ENCODE data around the gene ADCY4. TPM values are rescaled to one million over a fixed set of nuclear protein-coding genes. Genes with fewer than 3 reads are reported as not detected.

The ADCY4 gene
- total and polyA plus RNA-seq, 2 of the 13 experiments (the other 11 are each of a cell fraction or from before 2014, with no cell fraction given): 0.03 TPM; not detected in 1

DNA sequence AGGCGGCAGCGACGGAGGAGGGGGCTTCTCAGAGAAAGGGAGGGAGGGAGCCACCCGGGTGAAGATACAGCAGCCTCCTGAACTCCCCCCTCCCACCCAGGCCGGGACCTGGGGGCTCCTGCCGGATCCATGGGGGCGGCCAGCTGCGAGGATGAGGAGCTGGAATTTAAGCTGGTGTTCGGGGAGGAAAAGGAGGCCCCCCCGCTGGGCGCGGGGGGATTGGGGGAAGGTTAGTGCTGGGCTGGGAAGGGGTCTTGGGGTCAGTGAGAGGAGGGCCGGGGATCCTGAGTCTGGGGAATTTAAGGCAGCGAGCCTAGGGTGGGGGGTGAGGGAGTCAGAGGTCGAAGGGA is 33.3 kb upstream of the ADCY4 start (continued):
- TF ChIP-seq SRSF1 (optimal IDR thresholded peaks at IDR 0.05; ENCODE audit: low read depth, low read length) (peak; percentile 81), TCF12 (IDR thresholded peaks at IDR 0.05) (no peak), TCF12 (CRISPR knock-in tag; IDR thresholded peaks at IDR 0.05) (0 out of 2 replicates have a peak, but pooled peaks have one; percentile 20), CBX2 (IDR thresholded peaks at IDR 0.05; ENCODE audit: low read depth, low read length) (no peak), CBX2 (CRISPR knock-in tag; IDR thresholded peaks at IDR 0.05; ENCODE audit: low read depth) (no peak)
- TF ChIP-seq, protein P1, sequence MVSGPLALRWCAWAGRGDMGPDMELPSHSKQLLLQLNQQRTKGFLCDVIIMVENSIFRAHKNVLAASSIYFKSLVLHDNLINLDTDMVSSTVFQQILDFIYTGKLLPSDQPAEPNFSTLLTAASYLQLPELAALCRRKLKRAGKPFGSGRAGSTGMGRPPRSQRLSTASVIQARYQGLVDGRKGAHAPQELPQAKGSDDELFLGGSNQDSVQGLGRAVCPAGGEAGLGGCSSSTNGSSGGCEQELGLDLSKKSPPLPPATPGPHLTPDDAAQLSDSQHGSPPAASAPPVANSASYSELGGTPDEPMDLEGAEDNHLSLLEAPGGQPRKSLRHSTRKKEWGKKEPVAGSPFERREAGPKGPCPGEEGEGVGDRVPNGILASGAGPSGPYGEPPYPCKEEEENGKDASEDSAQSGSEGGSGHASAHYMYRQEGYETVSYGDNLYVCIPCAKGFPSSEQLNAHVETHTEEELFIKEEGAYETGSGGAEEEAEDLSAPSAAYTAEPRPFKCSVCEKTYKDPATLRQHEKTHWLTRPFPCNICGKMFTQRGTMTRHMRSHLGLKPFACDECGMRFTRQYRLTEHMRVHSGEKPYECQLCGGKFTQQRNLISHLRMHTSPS (CRISPR knock-in tag; IDR thresholded peaks at IDR 0.05; ENCODE audit: low read depth): no peak

DNA sequence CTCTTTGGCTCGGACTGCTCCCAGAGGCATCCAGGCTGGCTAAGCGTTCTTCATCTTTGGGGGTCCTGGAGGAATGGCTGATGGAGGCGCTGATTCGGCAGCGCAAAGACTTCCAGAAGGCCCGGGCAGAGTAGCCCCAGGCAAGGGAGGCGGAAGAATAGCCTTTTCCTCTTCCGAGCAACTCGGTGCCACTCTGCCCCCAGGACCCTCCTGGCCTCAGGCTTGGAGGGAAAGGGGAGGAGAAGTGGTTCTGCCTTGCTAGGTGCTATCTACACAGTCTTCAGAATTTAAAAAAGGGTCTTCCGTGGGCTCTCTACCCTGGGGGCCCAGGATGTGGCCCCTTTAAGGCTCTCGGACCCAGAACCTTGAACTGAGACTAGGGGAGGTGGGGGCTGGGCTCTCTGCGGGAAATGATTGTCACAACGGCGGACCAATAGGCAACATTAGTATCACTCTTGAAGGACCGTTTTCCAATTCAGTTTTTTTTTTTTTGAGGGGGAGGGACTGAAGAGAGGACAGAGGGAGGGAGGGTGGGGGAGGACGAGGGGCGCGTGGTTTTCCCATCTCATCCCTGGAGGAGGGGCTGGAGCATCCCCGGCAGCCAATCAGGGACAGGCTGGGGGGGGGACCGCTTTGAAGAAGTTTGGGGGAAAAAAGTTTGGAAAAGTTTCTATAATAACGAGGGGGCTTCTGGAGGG is 32.8 kb upstream of the ADCY4 start, which contains the start of gene NFATC4:
Gene NFATC4 (plus strand): TSS at position 671 of the 698 bp plus-strand sequence. CDS start 157 bp downstream, outside the sequence.
- Histone ChIP-seq H3K4me3 (replicated peaks in 1 of 3; ENCODE audit: insufficient read depth in 1 of 3, low read depth in 2 of 3, low read length in 3 of 3) (peak within 1 kb of the TSS; percentile 71 to 80 (median 74)), H3K27ac (ENCODE audit: extremely low read length, insufficient read depth, low read length) (no peak within 1 kb of the TSS), H3K36me3 (replicated peaks in 1 of 2; ENCODE audit: control insufficient read depth in 1 of 2, insufficient read depth in 2 of 2, low read length in 2 of 2) (no peaks in the 10 kb centered on the region), H2AFZ (ENCODE audit: low read length) (peak within 1 kb of the TSS; percentile 64), H3K4me2 (ENCODE audit: low read depth, low read length) (peak within 1 kb of the TSS; percentile 99), H3K27me3 (ENCODE audit: control insufficient read depth in 1 of 2, insufficient read depth in 2 of 2, low read length in 2 of 2) (peaks cover 20 to 55% of the 10 kb centered on the region in 2 experiments), H3K9me3 (ENCODE audit: low read length) (no peaks in the 10 kb centered on the region), H3K4me1 (ENCODE audit: insufficient read depth, low read length) (peaks cover 30% of the 10 kb centered on the region), H3K9ac (ENCODE audit: insufficient read depth, low read depth, low read length) (peak within 1 kb of the TSS; percentile 35; the same call in 1 of the 2 replicates), H3K79me2 (ENCODE audit: insufficient read depth, low read length) (no peaks in the 10 kb centered on the region), H4K20me1 (ENCODE audit: insufficient read depth, low read length) (no peaks in the 10 kb centered on the region)
- DNase-seq (ENCODE audit: low spot score): peak; percentile 54
- intact Hi-C loops (cut with micrococcal nuclease; ENCODE audit: unreplicated experiment) (loop anchor here (5.0 kb wide), 1 partner anchor 195 kb away; no protein-coding TSS in a partner anchor), in situ Hi-C loops (cut with HindIII; ENCODE audit: extremely low pct_ligation_motif_present, low pct_unique_long_range_greater_than_20kb) (loop anchor here (5.0 kb wide), 1 partner anchor 65 kb away; no protein-coding TSS in a partner anchor)
- no TSS peak for BruUV-seq (replicated peaks)
- POLR2A ChIA-PET: interaction anchor here (1.0 to 1.4 kb wide), 2 partner anchors 62 to 64 kb away, joined by 3 to 7 read pairs; partner anchors contain the start of genes CBLN3 and KHNYN
- CTCF ChIA-PET (ENCODE audit: low intra/inter-chr PET ratio, low total read pairs): interaction anchor here (2.7 to 7.9 kb wide), 4 partner anchors 34 to 66 kb away, joined by 9 to 295 read pairs (median 51); partner anchors contain the start of genes ADCY4, CBLN3 and KHNYN
- ATAC-seq: peak; percentile 30
- no peak for FAIRE-seq
- 8% methylated on average over 21 of the region's 21 CpGs for WGBS (ENCODE audit: low lambda C conversion rate)
- TF ChIP-seq GATA4 (IDR thresholded peaks at IDR 0.05; ENCODE audit: borderline replicate concordance, low read depth) (no peak), LCORL (IDR thresholded peaks at IDR 0.05) (no peak), LCORL (CRISPR knock-in tag; IDR thresholded peaks at IDR 0.05) (no peak; the same call in 1 of the 2 replicates), JUND (CRISPR knock-in tag; IDR thresholded peaks at IDR 0.05) (no peak), NFE2L2 (IDR thresholded peaks at IDR 0.05; ENCODE audit: low read length) (no peak), ETV5 (CRISPR knock-in tag; IDR thresholded peaks at IDR 0.05; ENCODE audit: borderline replicate concordance) (no peak), PHF20 (CRISPR knock-in tag; IDR thresholded peaks at IDR 0.05) (no peak), HHEX (CRISPR knock-in tag; IDR thresholded peaks at IDR 0.05) (no peak), RFXANK (CRISPR knock-in tag; IDR thresholded peaks at IDR 0.05) (no peak)
- TF ChIP-seq, protein P2, sequence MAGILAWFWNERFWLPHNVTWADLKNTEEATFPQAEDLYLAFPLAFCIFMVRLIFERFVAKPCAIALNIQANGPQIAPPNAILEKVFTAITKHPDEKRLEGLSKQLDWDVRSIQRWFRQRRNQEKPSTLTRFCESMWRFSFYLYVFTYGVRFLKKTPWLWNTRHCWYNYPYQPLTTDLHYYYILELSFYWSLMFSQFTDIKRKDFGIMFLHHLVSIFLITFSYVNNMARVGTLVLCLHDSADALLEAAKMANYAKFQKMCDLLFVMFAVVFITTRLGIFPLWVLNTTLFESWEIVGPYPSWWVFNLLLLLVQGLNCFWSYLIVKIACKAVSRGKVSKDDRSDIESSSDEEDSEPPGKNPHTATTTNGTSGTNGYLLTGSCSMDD (CRISPR knock-in tag; IDR thresholded peaks at IDR 0.05): no peak
- TF ChIP-seq, protein P3, sequence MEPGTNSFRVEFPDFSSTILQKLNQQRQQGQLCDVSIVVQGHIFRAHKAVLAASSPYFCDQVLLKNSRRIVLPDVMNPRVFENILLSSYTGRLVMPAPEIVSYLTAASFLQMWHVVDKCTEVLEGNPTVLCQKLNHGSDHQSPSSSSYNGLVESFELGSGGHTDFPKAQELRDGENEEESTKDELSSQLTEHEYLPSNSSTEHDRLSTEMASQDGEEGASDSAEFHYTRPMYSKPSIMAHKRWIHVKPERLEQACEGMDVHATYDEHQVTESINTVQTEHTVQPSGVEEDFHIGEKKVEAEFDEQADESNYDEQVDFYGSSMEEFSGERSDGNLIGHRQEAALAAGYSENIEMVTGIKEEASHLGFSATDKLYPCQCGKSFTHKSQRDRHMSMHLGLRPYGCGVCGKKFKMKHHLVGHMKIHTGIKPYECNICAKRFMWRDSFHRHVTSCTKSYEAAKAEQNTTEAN (CRISPR knock-in tag; conservative IDR thresholded peaks at IDR 0.05): no peak
- TF ChIP-seq, protein P4, sequence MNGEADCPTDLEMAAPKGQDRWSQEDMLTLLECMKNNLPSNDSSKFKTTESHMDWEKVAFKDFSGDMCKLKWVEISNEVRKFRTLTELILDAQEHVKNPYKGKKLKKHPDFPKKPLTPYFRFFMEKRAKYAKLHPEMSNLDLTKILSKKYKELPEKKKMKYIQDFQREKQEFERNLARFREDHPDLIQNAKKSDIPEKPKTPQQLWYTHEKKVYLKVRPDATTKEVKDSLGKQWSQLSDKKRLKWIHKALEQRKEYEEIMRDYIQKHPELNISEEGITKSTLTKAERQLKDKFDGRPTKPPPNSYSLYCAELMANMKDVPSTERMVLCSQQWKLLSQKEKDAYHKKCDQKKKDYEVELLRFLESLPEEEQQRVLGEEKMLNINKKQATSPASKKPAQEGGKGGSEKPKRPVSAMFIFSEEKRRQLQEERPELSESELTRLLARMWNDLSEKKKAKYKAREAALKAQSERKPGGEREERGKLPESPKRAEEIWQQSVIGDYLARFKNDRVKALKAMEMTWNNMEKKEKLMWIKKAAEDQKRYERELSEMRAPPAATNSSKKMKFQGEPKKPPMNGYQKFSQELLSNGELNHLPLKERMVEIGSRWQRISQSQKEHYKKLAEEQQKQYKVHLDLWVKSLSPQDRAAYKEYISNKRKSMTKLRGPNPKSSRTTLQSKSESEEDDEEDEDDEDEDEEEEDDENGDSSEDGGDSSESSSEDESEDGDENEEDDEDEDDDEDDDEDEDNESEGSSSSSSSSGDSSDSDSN (CRISPR knock-in tag; IDR thresholded peaks at IDR 0.05): no peak

Measured in HepG2 (cell line).